Measurements from ENCODE around the gene MYBPC1. TPM values are rescaled to one million over a fixed set of nuclear protein-coding genes. Genes with fewer than 3 reads are reported as not detected.

MYBPC1 gene
- total RNA-seq, 1 donor, result not detected

DNA sequence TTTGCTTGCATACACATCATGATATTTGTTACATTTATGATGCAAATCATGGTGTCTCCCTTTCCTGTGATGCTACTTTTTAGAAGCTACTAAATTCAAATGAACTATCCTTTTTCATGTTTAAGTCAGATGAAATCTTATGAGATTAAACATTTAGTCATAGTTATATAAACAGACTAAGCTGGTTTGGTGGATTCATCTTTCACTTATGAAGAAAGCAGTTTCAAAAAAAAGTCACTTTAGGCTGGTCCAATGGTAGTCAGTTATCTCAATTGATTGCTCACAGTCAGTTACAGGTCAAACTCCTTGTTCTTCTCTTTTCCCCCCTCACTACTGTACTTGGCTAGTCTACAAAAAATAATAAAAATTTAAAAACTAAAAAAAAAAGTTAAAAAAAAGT lies 124.8 kb downstream of the MYBPC1 start:
- Histone ChIP-seq H4K20me1 (ENCODE audit: insufficient read depth, low read length) (no peaks in the 10 kb centered on the region), H2AFZ (ENCODE audit: low read length) (no peak overlapping the region), H3K4me2 (ENCODE audit: insufficient read depth, low read length) (no peak overlapping the region), H3K36me3 (ENCODE audit: insufficient read depth, low read length) (peaks cover 5% of the 10 kb centered on the region), H3K79me2 (ENCODE audit: insufficient read depth, low read length) (peaks cover 6% of the 10 kb centered on the region), H3K27me3 (ENCODE audit: insufficient read depth, low read length) (no peaks in the 10 kb centered on the region), H3K4me3 (ENCODE audit: insufficient read depth, low read length) (no peak overlapping the region), H3K27ac (ENCODE audit: low read depth, low read length) (no peak overlapping the region), H3K4me1 (ENCODE audit: insufficient read depth, low read length) (peaks cover 7% of the 10 kb centered on the region), H3K9me3 (ENCODE audit: low read depth, low read length) (no peaks in the 10 kb centered on the region)
- peak; percentile 83 for DNase-seq (ENCODE audit: insufficient read length, low spot score, missing footprints)
- TF ChIP-seq, protein P1, sequence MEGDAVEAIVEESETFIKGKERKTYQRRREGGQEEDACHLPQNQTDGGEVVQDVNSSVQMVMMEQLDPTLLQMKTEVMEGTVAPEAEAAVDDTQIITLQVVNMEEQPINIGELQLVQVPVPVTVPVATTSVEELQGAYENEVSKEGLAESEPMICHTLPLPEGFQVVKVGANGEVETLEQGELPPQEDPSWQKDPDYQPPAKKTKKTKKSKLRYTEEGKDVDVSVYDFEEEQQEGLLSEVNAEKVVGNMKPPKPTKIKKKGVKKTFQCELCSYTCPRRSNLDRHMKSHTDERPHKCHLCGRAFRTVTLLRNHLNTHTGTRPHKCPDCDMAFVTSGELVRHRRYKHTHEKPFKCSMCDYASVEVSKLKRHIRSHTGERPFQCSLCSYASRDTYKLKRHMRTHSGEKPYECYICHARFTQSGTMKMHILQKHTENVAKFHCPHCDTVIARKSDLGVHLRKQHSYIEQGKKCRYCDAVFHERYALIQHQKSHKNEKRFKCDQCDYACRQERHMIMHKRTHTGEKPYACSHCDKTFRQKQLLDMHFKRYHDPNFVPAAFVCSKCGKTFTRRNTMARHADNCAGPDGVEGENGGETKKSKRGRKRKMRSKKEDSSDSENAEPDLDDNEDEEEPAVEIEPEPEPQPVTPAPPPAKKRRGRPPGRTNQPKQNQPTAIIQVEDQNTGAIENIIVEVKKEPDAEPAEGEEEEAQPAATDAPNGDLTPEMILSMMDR (IDR thresholded peaks at IDR 0.05; ENCODE audit: extremely low read depth, low read depth, low read length), result no peak

GRCh38 chr12:101720118-101720517 lies 125.3 kb downstream of the MYBPC1 start:
- no peaks in the 10 kb centered on the region for H3K27me3 ChIP-seq (ENCODE audit: insufficient read depth, low read length)
- H3K4me2 ChIP-seq (ENCODE audit: insufficient read depth, low read length), result no peak overlapping the region
- H3K79me2 ChIP-seq (ENCODE audit: insufficient read depth, low read length), result peaks cover 3% of the 10 kb centered on the region
- no peak overlapping the region for H2AFZ ChIP-seq (ENCODE audit: low read length)
- no peaks in the 10 kb centered on the region for H4K20me1 ChIP-seq (ENCODE audit: insufficient read depth, low read length)
- TF ChIP-seq, protein P1 (IDR thresholded peaks at IDR 0.05; ENCODE audit: extremely low read depth, low read depth, low read length), result no peak
- H3K4me3 ChIP-seq (ENCODE audit: insufficient read depth, low read length), result no peak overlapping the region
- no peak for DNase-seq (ENCODE audit: insufficient read length, low spot score, missing footprints)
- peaks cover 7% of the 10 kb centered on the region for H3K4me1 ChIP-seq (ENCODE audit: insufficient read depth, low read length)
- H3K9me3 ChIP-seq (ENCODE audit: low read depth, low read length), result no peaks in the 10 kb centered on the region
- H3K36me3 ChIP-seq (ENCODE audit: insufficient read depth, low read length), result peaks cover 5% of the 10 kb centered on the region
- H3K27ac ChIP-seq (ENCODE audit: low read depth, low read length), result no peak overlapping the region

DNA sequence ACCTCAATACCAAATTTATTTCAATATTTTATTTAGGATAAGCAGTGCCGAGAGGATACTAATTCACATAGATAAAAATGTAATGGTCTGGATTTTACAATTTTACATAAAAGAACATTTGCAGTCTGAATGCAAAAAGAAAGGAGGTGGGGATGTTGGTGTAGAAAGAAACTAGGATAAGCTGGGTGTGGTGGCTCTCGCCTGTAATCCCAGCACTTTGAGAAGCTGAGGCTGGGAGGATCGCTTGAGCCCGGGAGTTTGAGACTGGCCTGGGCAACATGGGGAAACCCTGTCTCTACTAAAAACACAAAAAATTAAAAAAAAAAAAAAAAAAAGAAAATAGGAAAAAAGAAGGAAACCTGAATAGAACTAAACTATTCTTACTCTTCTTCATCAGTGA lies 127.6 kb downstream of the MYBPC1 start:
- Histone ChIP-seq H3K4me2 (ENCODE audit: insufficient read depth, low read length) (no peak overlapping the region), H3K36me3 (ENCODE audit: insufficient read depth, low read length) (peaks cover 5% of the 10 kb centered on the region), H3K4me1 (ENCODE audit: insufficient read depth, low read length) (peaks cover 7% of the 10 kb centered on the region), H3K79me2 (ENCODE audit: insufficient read depth, low read length) (no peaks in the 10 kb centered on the region), H3K9me3 (ENCODE audit: low read depth, low read length) (no peaks in the 10 kb centered on the region), H2AFZ (ENCODE audit: low read length) (no peak overlapping the region), H3K27ac (ENCODE audit: low read depth, low read length) (no peak overlapping the region), H3K27me3 (ENCODE audit: insufficient read depth, low read length) (no peaks in the 10 kb centered on the region), H3K4me3 (ENCODE audit: insufficient read depth, low read length) (no peak overlapping the region), H4K20me1 (ENCODE audit: insufficient read depth, low read length) (no peaks in the 10 kb centered on the region)
- no peak for DNase-seq (ENCODE audit: insufficient read length, low spot score, missing footprints)
- TF ChIP-seq, protein P1 (IDR thresholded peaks at IDR 0.05; ENCODE audit: extremely low read depth, low read depth, low read length), result no peak

DNA sequence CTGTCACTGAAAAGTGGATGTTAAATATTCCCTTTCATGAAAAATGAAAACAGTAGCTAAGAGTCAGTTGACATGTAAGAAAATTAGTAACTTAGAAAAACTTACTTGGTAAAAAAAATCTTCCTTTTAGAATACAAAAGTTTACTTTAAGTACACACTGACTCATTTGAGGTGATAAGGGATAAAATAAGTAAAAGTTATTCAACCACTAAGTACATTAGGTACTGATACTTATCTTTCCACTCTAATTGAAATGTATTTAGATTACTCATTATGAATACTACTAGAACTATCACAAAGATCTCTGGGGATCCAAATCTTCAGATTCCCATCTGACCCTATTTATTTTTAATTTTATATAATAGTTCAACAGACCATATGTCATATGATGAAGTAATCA lies 132.3 kb downstream of the MYBPC1 start:
- TF ChIP-seq, protein P1 (IDR thresholded peaks at IDR 0.05; ENCODE audit: extremely low read depth, low read depth, low read length), result no peak
- no peak overlapping the region for H3K4me3 ChIP-seq (ENCODE audit: insufficient read depth, low read length)
- no peak overlapping the region for H2AFZ ChIP-seq (ENCODE audit: low read length)

More for the DNA sequence above, 132.3 kb downstream of the MYBPC1 start:
- no peaks in the 10 kb centered on the region for H4K20me1 ChIP-seq (ENCODE audit: insufficient read depth, low read length)
- no peaks in the 10 kb centered on the region for H3K4me1 ChIP-seq (ENCODE audit: insufficient read depth, low read length)
- H3K27me3 ChIP-seq (ENCODE audit: insufficient read depth, low read length), result no peaks in the 10 kb centered on the region
- no peak overlapping the region for H3K4me2 ChIP-seq (ENCODE audit: insufficient read depth, low read length)
- no peaks in the 10 kb centered on the region for H3K79me2 ChIP-seq (ENCODE audit: insufficient read depth, low read length)
- no peak for DNase-seq (ENCODE audit: insufficient read length, low spot score, missing footprints)
- peaks cover 6% of the 10 kb centered on the region for H3K36me3 ChIP-seq (ENCODE audit: insufficient read depth, low read length)
- H3K9me3 ChIP-seq (ENCODE audit: low read depth, low read length), result no peaks in the 10 kb centered on the region
- H3K27ac ChIP-seq (ENCODE audit: low read depth, low read length), result no peak overlapping the region
